HG02678 (cell line): ENCODE data around the gene MRPS5.

Experiments used
- ATAC-seq: cut with Tn5 transposase; IDR thresholded peaks from one replicate; pipeline ENCODE4 v1.9.1; 2021; ENCODE audit warnings: mild to moderate bottlenecking, moderate library complexity; ENCODE audit not compliant: unreplicated experiment

The MRPS5 gene

GRCh38 chr2:95091885-95092555 lies 29.6 kb downstream of the MRPS5 start:
- ATAC-seq: no peak

DNA sequence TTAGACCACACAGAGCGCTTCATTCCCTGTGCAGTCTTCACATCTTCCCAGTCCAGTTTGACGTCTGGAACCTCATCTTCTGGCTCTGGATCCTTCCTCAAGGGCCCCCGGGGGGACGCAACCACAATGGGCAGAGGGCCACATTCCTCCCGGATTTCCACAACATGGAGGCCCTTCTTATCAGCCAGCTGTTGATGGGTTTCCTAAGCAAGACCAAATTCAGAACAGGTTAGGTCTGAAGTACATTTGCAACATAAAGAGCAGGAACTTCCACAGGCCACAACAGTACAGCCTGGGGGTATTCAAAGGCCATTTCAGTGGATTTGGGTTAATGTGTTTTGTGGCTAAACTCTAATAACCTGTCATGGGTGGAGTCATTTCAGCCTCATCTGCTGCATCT lies 34.2 kb downstream of the MRPS5 start:
- ATAC-seq: no peak

GRCh38 chr2:95086017-95086416 lies 35.6 kb downstream of the MRPS5 start:
- ATAC-seq: no peak

DNA sequence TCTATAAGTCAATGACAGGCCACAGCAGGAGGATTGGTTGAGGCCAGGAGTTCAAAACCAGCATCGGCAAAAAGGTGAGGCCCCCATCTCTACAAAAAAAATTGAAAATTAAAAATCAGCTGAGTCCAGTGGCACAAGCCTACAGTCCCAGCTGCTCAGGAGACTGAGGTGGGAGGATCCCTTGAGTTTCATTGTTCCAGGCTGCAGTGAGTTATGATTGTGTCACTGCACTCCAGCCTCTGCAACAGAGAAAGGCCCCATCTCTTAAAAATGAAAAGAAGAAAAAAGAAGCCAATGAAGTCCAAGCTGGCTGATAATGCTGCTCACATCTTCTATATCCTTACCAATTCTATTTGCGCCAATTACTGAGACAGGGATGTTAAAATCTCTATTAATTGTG lies 39.1 kb downstream of the MRPS5 start:
- no peak for ATAC-seq

GRCh38 chr2:95079199-95079683 lies 42.4 kb downstream of the MRPS5 start:
- ATAC-seq: no peak

- ATAC-seq: no peak
Observed at GRCh38 chr2:95077861-95078603, 43.6 kb downstream of the MRPS5 start.

DNA sequence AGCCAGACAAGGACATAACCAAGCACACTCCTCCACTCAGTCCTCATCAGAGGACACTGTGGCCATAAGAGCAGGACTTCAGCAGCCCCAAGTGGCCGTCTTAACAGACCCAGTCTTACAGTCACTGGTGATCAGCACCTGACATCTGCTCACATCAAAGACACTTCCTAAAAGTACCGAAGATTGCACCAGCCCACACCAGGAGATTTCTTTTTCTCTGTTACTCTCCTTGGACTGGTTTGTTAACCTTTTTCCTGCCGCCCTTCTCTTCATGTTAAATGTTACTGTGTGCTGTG lies 44.1 kb downstream of the MRPS5 start:
- ATAC-seq: no peak

DNA sequence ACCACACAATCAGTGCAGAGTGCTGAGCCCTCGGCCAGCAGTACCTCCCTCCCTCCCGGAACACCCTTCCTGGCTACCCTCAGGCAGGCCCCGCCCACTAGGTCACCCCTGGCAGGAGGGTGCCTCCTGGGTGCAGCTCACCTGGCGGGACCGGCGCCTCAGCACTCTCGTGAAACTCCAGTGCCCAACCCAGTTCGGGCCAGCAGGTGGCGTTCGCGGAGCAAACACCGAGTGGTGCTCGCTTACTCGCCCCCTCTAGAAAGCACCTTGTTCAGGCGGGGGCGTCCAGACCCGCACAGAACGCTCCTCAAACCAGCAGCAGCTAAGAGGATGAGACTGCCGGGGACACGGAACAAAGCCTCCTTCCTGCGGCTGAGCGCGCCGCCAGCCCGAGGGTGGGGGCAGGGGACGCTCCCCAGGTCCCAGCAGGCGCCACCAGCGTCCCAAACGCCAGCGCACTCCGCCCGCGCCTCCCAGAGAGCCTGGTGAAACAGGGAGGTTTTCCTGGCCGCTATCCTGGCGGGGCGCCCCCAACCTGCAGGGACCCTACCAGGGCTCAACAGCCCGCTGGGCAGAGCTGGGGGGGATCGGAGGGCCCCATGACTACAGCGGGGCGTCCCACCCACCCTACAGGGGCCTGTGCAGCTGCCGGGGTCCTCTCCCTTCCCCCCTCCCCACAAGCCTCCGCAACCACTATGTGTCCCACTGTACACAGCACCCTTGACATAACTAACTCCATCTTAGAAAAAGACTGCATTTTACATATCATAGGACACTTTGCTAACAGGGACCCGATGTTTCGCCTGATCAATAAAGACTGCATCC lies 44.7 kb downstream of the MRPS5 start:
- ATAC-seq: peak; percentile 86

DNA sequence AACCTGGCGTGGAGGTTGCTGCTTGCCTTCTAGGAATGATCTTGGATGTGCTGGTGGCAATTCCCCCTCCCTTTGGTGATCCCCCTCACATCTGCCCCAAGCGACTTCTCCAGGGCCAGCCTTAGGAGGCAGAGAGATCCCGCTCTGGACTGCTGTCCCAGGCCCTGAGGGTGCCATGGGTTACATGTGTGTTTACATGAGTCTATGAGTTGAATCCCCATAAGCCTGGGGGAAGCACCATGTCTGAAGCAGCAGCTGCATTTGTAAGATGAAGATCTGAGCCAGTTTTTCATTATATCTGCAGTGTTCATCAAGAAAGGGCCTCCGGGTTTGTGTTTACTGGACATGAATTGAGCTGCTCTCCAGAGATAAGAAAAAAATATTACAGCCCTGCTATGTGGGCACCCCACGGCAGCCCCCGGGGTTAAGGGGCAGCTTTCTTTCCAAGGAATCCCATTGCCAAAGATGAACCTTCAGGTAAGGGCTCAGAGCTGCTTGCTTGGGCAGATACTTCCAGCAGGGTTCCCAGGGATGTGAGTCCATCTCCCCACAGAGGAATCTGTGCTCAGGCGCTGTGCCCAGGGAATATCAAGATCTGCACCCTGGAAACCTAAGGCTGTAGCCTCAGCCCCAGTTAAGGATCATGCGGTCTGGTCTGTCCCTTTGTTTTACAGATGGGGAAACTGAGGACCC lies 46.0 kb downstream of the MRPS5 start:
- ATAC-seq: no peak

- ATAC-seq: no peak
Observed at GRCh38 chr2:95074663-95075439, 46.8 kb downstream of the MRPS5 start.

GRCh38 chr2:95073856-95074662 lies 47.5 kb downstream of the MRPS5 start:
- no peak for ATAC-seq

- ATAC-seq: no peak
Observed at GRCh38 chr2:95072424-95072823, 49.2 kb downstream of the MRPS5 start.

DNA sequence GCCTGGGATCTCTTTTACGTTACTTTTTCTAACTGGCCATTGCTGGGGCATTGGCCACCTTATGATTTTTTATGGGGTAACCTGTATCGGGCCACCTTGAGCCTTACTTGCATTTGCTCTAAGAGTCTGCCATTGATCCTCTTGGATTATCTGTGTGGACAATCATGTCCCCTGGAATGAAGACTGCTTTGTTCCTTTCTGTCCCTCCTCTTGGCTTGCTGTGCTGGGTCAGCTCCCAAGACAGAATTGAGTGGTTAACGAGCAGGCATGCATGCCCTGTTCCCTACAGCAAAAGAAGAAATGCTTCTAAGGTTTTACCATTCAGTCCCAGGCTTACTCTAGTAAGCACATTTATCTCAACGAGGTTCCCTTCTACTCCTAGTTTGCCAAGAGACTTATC lies 49.8 kb downstream of the MRPS5 start:
- no peak for ATAC-seq

DNA sequence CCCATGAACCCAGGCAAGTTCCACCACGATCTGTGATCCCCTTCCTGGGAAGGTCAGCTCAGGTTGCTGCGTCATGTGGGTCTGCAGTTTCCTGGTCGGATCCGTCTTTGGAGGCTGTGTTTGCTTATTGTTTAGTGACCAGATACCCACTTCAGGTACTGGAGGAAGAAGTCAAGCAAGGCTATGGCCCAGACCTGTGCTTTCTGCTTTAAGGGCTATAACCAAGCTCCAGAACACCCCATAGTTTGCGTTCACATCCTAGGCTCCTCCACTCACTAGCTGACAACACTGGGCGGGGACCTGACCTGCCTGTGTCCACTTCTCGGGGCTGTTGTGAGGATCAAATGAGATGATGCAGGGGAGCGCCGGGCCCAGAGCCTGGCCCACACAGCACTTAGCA lies 52.1 kb downstream of the MRPS5 start:
- no peak for ATAC-seq

GRCh38 chr2:95068256-95068655 lies 53.4 kb downstream of the MRPS5 start:
- no peak for ATAC-seq

DNA sequence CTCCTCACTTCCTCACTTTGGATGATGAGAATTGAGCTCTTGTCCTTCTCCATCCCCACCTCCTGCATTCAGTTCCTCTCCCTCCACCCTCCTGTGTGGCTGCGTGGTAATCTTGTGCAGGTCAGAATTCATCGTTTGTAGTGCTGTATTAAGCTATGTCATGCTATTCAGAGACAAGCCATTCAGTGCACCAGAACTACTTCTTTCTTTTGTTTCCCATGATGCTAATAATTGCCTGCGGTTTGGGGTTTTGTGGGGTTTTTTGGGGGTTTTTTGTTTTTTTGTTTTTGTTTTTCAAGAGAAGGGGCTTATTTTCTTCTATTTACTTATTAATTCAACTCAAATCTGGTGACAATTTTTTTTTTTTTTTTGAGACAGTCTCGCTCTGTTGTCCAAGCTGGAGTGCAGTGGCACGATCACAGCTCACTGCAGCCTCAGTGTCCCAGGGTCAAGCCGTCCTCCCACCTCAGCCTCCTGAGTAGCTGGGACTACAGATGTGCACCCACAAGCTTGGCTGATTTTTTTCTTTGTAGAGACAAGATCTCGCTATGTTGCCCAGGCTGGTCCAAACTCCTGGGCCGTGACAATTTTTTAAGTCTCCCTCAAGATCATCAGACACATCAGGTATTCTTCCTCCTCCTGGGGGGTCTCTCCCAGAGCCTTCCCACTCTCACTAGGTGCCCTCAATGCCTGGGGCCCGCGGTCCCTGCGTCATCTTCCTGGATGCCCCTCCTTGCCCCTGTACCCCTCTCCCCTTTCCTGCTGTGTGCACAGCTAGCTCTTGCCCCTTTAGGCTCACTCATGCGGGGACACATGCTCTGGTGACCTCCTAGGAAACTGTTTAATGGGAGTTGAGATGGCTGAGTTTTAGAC lies 58.3 kb downstream of the MRPS5 start:
- ATAC-seq: peak; percentile 77

GRCh38 chr2:95062242-95063085 lies 59.1 kb downstream of the MRPS5 start:
- peak; percentile 20 for ATAC-seq
